ENCODE measurements around the gene PLAGL2. TPM values are rescaled to one million over a fixed set of nuclear protein-coding genes. Genes with fewer than 3 reads are reported as not detected.

The PLAGL2 gene
- total and polyA plus RNA-seq, 2 experiments from 2014 or later: 13.2 to 28.2 TPM

- H3K27ac ChIP-seq (ENCODE audit: low read depth): no peak overlapping the region; the same call in 1 of the 2 replicates
- peaks cover 50% of the 10 kb centered on the region for H3K36me3 ChIP-seq (ENCODE audit: insufficient read depth)
- Mint-ChIP-seq H3K9me3 (no peaks in the 10 kb centered on the region), H3K27me3 (ENCODE audit: insufficient read depth, low read depth, poor library complexity) (peaks cover 3% of the 10 kb centered on the region), H3K4me3 (no peak overlapping the region), H3K36me3 (ENCODE audit: low read depth) (peaks cover 65% of the 10 kb centered on the region), H3K4me1 (peaks cover 42% of the 10 kb centered on the region), H3K27ac (no peak overlapping the region)
- H3K4me2 ChIP-seq: no peak overlapping the region
- no peak overlapping the region for H3K4me3 ChIP-seq
- TF ChIP-seq JUNB (IDR thresholded peaks at IDR 0.05; ENCODE audit: unreplicated experiment): no peak
- no peaks in the 10 kb centered on the region for H3K27me3 ChIP-seq (ENCODE audit: insufficient read depth)
- no peak for DNase-seq (ENCODE audit: low spot score)
- no peaks in the 10 kb centered on the region for H3K9me2 ChIP-seq (ENCODE audit: insufficient read depth)
- H3K4me1 ChIP-seq (ENCODE audit: insufficient read depth): peaks cover 39% of the 10 kb centered on the region
- peaks cover 20% of the 10 kb centered on the region; the same call in 1 of the 2 replicates for H3F3A ChIP-seq (replicated peaks; ENCODE audit: low read depth)
- no peak for ATAC-seq
- peaks cover 87% of the 10 kb centered on the region for H3K79me2 ChIP-seq (replicated peaks; ENCODE audit: insufficient read depth)
- H2AFZ ChIP-seq: no peak overlapping the region
- peaks cover 84% of the 10 kb centered on the region for H4K20me1 ChIP-seq (replicated peaks; ENCODE audit: insufficient read depth)
Measured at GRCh38 chr20:32201296-32201976, 6.1 kb downstream of the PLAGL2 start.

- H3K27ac Mint-ChIP-seq: no peak overlapping the region
- H3K4me3 Mint-ChIP-seq: no peak overlapping the region
- Histone ChIP-seq H3F3A (replicated peaks; ENCODE audit: low read depth) (peaks cover 18% of the 10 kb centered on the region), H2AFZ (no peak overlapping the region), H3K4me1 (ENCODE audit: insufficient read depth) (peaks cover 15% of the 10 kb centered on the region), H3K9me2 (ENCODE audit: insufficient read depth) (no peaks in the 10 kb centered on the region), H3K4me2 (no peak overlapping the region), H4K20me1 (replicated peaks; ENCODE audit: insufficient read depth) (peaks cover 77% of the 10 kb centered on the region), H3K36me3 (ENCODE audit: insufficient read depth) (peaks cover 64% of the 10 kb centered on the region), H3K27ac (ENCODE audit: low read depth) (no peak overlapping the region), H3K27me3 (ENCODE audit: insufficient read depth) (no peaks in the 10 kb centered on the region), H3K4me3 (no peak overlapping the region), H3K79me2 (replicated peaks; ENCODE audit: insufficient read depth) (peaks cover 63% of the 10 kb centered on the region)
- peaks cover 19% of the 10 kb centered on the region for H3K4me1 Mint-ChIP-seq
- ATAC-seq (no peak), DNase-seq (ENCODE audit: low spot score) (no peak)
- H3K27me3 Mint-ChIP-seq (ENCODE audit: insufficient read depth, low read depth, poor library complexity): peaks cover 1% of the 10 kb centered on the region
- peaks cover 85% of the 10 kb centered on the region for H3K36me3 Mint-ChIP-seq (ENCODE audit: low read depth)
- no peaks in the 10 kb centered on the region for H3K9me3 Mint-ChIP-seq
- TF ChIP-seq ZNF114 (CRISPR knock-in tag; IDR thresholded peaks at IDR 0.05): no peak
- TF ChIP-seq REST (IDR thresholded peaks at IDR 0.05; ENCODE audit: unreplicated experiment): no peak
- TF ChIP-seq ZNF331 (CRISPR knock-in tag; IDR thresholded peaks at IDR 0.05; ENCODE audit: low read depth): no peak
- no peak for TF ChIP-seq ETS1 (IDR thresholded peaks at IDR 0.05)
- no peak for TF ChIP-seq ZNF462 (CRISPR knock-in tag; IDR thresholded peaks at IDR 0.05)
- no peak for TF ChIP-seq NANOG (IDR thresholded peaks at IDR 0.05; ENCODE audit: borderline replicate concordance)
- TF ChIP-seq EZH2 (IDR thresholded peaks at IDR 0.05; ENCODE audit: low read depth, unreplicated experiment): no peak
- no peak for TF ChIP-seq JUNB (IDR thresholded peaks at IDR 0.05; ENCODE audit: unreplicated experiment)
- no peak for TF ChIP-seq EZH2phosphoT487 (IDR thresholded peaks at IDR 0.05; ENCODE audit: unreplicated experiment)
Measured at GRCh38 chr20:32199006-32199405, 8.5 kb downstream of the PLAGL2 start.

All from GM23338 (cell line).